Mucosa of rectum (tissue), 2 donors: ENCODE measurements around the gene SHCBP1L.

Source experiments
- H3K27ac ChIP-seq, 2 donors: one replicate each; pipeline ENCODE4 v1.7.0; 2013; ENCODE audit warnings: inconsistent platforms in 2 of 2, low read depth in 2 of 2, low read length in 2 of 2
- H3K27me3 ChIP-seq, 2 donors: one replicate each; pipeline ENCODE4 v1.7.0; 2013; ENCODE audit warnings: low read length in 2 of 2; ENCODE audit not compliant: control insufficient read depth in 2 of 2, insufficient read depth in 2 of 2
- H3K36me3 ChIP-seq, 2 donors: one replicate each; pipeline ENCODE4 v1.7.0; 2013; ENCODE audit warnings: low read length in 2 of 2; ENCODE audit not compliant: control insufficient read depth in 2 of 2, insufficient read depth in 2 of 2
- H3K4me1 ChIP-seq, 2 donors: one replicate each; pipeline ENCODE4 v1.7.0; 2013; ENCODE audit warnings: low read length in 2 of 2, mild to moderate bottlenecking in 1 of 2; ENCODE audit not compliant: control insufficient read depth in 2 of 2, insufficient read depth in 2 of 2
- H3K4me3 ChIP-seq, 2 donors: one replicate each; pipeline ENCODE4 v1.7.0; 2013; ENCODE audit warnings: low read length in 2 of 2
- H3K9ac ChIP-seq, 2 donors: one replicate each; pipeline ENCODE4 v1.7.0; 2013; ENCODE audit warnings: low read length in 2 of 2, low read depth in 1 of 2, mild to moderate bottlenecking in 1 of 2
- H3K9me3 ChIP-seq, 2 donors: one replicate each; pipeline ENCODE4 v1.7.0; 2013; ENCODE audit warnings: low read length in 2 of 2; ENCODE audit not compliant: control insufficient read depth in 2 of 2
- donor health status: healthy.
- donor health status: Normal muscosa, but diverticular disease.

The SHCBP1L gene

GRCh38 chr1:182897696-182898095, 55.3 kb downstream of the SHCBP1L start:
- no peaks in the 10 kb centered on the region for H3K36me3 ChIP-seq
- H3K27me3 ChIP-seq = no peaks in the 10 kb centered on the region
- no peak overlapping the region for H3K9ac ChIP-seq
- H3K4me1 ChIP-seq = no peaks in the 10 kb centered on the region
- H3K4me3 ChIP-seq = no peak overlapping the region
- no peaks in the 10 kb centered on the region for H3K9me3 ChIP-seq
- H3K27ac ChIP-seq = no peak overlapping the region

DNA sequence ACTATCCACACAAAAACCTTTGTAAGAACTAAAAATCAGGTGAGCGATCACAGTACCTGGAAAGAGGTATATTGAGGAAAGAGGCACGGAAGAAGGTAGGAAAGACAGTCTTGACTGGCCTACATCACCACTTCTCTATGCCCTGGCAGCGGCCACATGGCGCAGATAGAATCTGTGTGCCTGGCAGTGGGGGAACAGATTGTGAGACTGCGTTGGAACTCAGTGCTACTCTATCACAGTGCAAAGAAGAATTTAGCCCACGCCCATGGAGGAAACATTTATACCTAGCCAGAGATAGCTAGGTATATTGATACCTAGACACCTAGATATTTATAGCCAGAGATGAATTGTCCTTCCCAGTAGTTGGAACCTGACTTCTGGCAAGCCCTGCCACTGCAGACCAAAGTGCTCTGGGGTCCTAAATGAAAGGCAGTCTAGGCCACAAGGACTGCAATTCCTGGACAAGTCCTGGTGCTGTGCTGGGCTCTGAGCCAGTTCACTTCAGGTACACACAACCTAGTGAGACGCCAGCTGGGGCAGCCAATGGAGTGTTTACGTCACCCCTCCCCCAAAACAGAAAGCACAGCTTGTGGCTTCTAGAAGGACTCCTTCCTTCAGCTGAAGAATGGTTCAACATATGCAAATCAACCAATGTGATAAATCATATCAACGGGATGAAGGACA, 61.9 kb downstream of the SHCBP1L start:
- H3K27ac ChIP-seq = no peak overlapping the region
- H3K9ac ChIP-seq = no peak overlapping the region
- peaks cover 29 to 30% of the 10 kb centered on the region in 2 donors for H3K36me3 ChIP-seq
- H3K9me3 ChIP-seq = no peaks in the 10 kb centered on the region
- no peaks in the 10 kb centered on the region for H3K4me1 ChIP-seq
- H3K4me3 ChIP-seq = no peak overlapping the region
- H3K27me3 ChIP-seq = no peaks in the 10 kb centered on the region

DNA sequence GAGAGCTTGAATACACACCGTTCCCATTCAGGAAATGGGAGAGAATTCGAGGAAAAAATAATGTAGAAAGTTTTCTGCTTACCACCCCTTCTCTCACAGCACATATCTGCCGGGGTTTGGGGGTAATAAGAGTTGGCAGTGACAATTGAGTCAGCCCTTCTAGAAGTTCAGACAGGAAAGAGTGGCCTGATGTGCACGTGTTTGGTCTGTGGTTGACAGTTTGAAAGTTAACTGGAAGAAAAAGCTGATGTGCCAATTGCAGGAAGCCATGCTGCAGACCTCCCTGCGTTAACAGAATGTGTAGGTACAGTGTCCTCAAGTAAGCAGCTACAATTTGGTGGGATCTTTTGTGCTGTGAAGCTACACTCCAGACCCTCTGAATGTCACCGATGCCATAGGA, 63.0 kb downstream of the SHCBP1L start:
- H3K9ac ChIP-seq = no peak overlapping the region

GRCh38 chr1:182888736-182889531, 64.0 kb downstream of the SHCBP1L start:
- Histone ChIP-seq H3K9ac (no peak overlapping the region), H3K27me3 (no peaks in the 10 kb centered on the region), H3K27ac (no peak overlapping the region), H3K4me1 (no peaks in the 10 kb centered on the region), H3K4me3 (no peak overlapping the region), H3K9me3 (no peaks in the 10 kb centered on the region), H3K36me3 (peaks cover 44 to 46% of the 10 kb centered on the region in 2 donors)

More for the DNA sequence above, 63.0 kb downstream of the SHCBP1L start:
- Histone ChIP-seq H3K27me3 (no peaks in the 10 kb centered on the region), H3K27ac (no peak overlapping the region), H3K4me1 (no peaks in the 10 kb centered on the region), H3K9me3 (no peaks in the 10 kb centered on the region), H3K36me3 (peaks cover 36 to 38% of the 10 kb centered on the region in 2 donors), H3K4me3 (no peak overlapping the region)

- Histone ChIP-seq H3K4me1 (no peaks in the 10 kb centered on the region), H3K36me3 (peaks cover 59 to 62% of the 10 kb centered on the region in 2 donors), H3K27ac (no peak overlapping the region), H3K27me3 (no peaks in the 10 kb centered on the region), H3K9me3 (no peaks in the 10 kb centered on the region), H3K4me3 (no peak overlapping the region), H3K9ac (no peak overlapping the region)
Measured at GRCh38 chr1:182886985-182887384, 66.0 kb downstream of the SHCBP1L start.

DNA sequence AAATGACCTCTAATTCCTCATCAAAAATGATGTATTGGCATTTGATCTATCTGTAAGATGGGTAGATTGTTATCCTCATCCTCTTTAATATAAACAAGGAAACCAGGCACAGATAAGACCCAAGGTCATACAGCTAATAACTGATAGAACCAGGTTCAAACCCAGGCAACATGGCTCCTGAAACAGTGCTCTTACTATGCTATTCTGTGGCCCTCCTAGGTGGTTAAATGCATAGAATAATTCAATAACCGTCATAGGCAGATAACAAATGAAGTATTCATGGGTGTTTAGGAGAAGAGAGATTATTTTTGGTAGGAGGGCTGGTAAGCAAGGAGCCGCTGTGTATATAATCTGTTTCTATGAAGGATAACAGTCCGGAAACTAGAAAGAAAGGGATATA, 67.4 kb downstream of the SHCBP1L start:
- H3K9me3 ChIP-seq = no peaks in the 10 kb centered on the region
- no peak overlapping the region for H3K9ac ChIP-seq
- H3K4me1 ChIP-seq = no peaks in the 10 kb centered on the region
- no peak overlapping the region for H3K4me3 ChIP-seq
- no peaks in the 10 kb centered on the region for H3K27me3 ChIP-seq
- no peak overlapping the region for H3K27ac ChIP-seq
- H3K36me3 ChIP-seq = peaks cover 73 to 76% of the 10 kb centered on the region in 2 donors

DNA sequence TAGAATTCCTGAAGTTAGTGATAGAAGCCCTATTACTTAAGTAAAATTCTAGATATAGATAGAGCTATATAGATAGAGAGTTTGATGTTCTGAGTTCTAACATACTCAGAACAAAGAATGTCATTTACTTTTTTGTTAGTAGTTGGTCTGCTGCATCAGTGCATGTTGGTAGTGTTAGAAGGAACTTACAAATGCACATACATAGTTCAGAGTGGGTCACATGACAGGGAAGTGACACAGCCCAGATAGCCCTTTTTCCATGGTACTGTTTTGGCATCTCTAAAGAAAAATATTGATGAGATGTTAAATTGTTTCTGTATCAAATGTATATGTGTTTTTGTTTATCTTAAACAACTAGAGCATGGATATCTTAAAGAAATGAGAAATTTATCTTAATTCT, 68.1 kb downstream of the SHCBP1L start:
- Histone ChIP-seq H3K9ac (no peak overlapping the region), H3K27me3 (no peaks in the 10 kb centered on the region), H3K9me3 (no peaks in the 10 kb centered on the region), H3K36me3 (peaks cover 80 to 83% of the 10 kb centered on the region in 2 donors), H3K27ac (no peak overlapping the region), H3K4me1 (no peaks in the 10 kb centered on the region), H3K4me3 (no peak overlapping the region)

- Histone ChIP-seq H3K4me3 (no peak overlapping the region), H3K4me1 (no peaks in the 10 kb centered on the region), H3K9me3 (no peaks in the 10 kb centered on the region), H3K27ac (no peak overlapping the region), H3K27me3 (no peaks in the 10 kb centered on the region), H3K36me3 (peaks cover 91 to 95% of the 10 kb centered on the region in 2 donors), H3K9ac (no peak overlapping the region)
Measured at GRCh38 chr1:182877842-182878241, 75.1 kb downstream of the SHCBP1L start.

- Histone ChIP-seq H3K9me3 (no peaks in the 10 kb centered on the region), H3K27me3 (no peaks in the 10 kb centered on the region), H3K27ac (no peak overlapping the region), H3K4me1 (no peaks in the 10 kb centered on the region), H3K4me3 (no peak overlapping the region), H3K9ac (no peak overlapping the region), H3K36me3 (peaks cover 96 to 98% of the 10 kb centered on the region in 2 donors)
Measured at GRCh38 chr1:182877331-182877730, 75.6 kb downstream of the SHCBP1L start.

- H3K27ac ChIP-seq = no peak overlapping the region
- no peak overlapping the region for H3K9ac ChIP-seq
- H3K4me1 ChIP-seq = no peaks in the 10 kb centered on the region
- H3K9me3 ChIP-seq = no peaks in the 10 kb centered on the region
- H3K36me3 ChIP-seq = peaks cover 85 to 95% of the 10 kb centered on the region in 2 donors
- no peaks in the 10 kb centered on the region for H3K27me3 ChIP-seq
- H3K4me3 ChIP-seq = no peak overlapping the region
Measured at GRCh38 chr1:182875889-182876288, 77.1 kb downstream of the SHCBP1L start.
